ENCODE measurements around the gene PPP3CA.

GRCh38 chr4:101022151-101023024, 324.9 kb downstream of the PPP3CA start:
- TF ChIP-seq, protein P1, sequence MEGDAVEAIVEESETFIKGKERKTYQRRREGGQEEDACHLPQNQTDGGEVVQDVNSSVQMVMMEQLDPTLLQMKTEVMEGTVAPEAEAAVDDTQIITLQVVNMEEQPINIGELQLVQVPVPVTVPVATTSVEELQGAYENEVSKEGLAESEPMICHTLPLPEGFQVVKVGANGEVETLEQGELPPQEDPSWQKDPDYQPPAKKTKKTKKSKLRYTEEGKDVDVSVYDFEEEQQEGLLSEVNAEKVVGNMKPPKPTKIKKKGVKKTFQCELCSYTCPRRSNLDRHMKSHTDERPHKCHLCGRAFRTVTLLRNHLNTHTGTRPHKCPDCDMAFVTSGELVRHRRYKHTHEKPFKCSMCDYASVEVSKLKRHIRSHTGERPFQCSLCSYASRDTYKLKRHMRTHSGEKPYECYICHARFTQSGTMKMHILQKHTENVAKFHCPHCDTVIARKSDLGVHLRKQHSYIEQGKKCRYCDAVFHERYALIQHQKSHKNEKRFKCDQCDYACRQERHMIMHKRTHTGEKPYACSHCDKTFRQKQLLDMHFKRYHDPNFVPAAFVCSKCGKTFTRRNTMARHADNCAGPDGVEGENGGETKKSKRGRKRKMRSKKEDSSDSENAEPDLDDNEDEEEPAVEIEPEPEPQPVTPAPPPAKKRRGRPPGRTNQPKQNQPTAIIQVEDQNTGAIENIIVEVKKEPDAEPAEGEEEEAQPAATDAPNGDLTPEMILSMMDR (optimal IDR thresholded peaks at IDR 0.05 in 1 of 3, IDR thresholded peaks at IDR 0.05 in 1 of 3, conservative IDR thresholded peaks at IDR 0.05 in 1 of 3; ENCODE audit: extremely low read depth in 1 of 3, insufficient read depth in 2 of 3, low read length in 3 of 3), result no peak
- TF ChIP-seq EZH2 (IDR thresholded peaks at IDR 0.05; ENCODE audit: low read length), result no peak
